Dermis blood vessel endothelial cell (primary cell): ENCODE results near the gene BACE1-AS. TPM values are rescaled to one million over a fixed set of nuclear protein-coding genes. Genes with fewer than 3 reads are reported as not detected.

Experiments
- DNase-seq: peaks from one replicate; pipeline ENCODE4 v3.0.0; 2010
- total RNA-seq: library from RNA; depleted of rRNA; stranded (reverse); fragments of >200 nt; gene quantifications from 2 replicates; pipeline ENCODE4 v1.2.3, GENCODE V29; 2014

BACE1-AS gene
- total RNA-seq, 1 donor from 2014 or later = 2.4 TPM

GRCh38 chr11:117327567-117328374 lies 36.6 kb downstream of the BACE1-AS start, which contains the start of gene CEP164:
TSS of gene CEP164 (plus strand) at chr11:117327854. CDS start at chr11:117338587, 10,733 bp downstream.
- peak; percentile 96 for DNase-seq

GRCh38 chr11:117328375-117329010 lies 37.3 kb downstream of the BACE1-AS start:
- peak; percentile 55 for DNase-seq

- no peak for DNase-seq
Observed at GRCh38 chr11:117332843-117333242, 41.7 kb downstream of the BACE1-AS start.

- no peak for DNase-seq
Observed at GRCh38 chr11:117333917-117334316, 42.8 kb downstream of the BACE1-AS start.

- DNase-seq = no peak
Observed at GRCh38 chr11:117334896-117335295, 43.8 kb downstream of the BACE1-AS start.

GRCh38 chr11:117335399-117335798 lies 44.3 kb downstream of the BACE1-AS start:
- DNase-seq = no peak

- DNase-seq = no peak
Observed at GRCh38 chr11:117337076-117337475, 45.9 kb downstream of the BACE1-AS start.

Other genes with a start within 250 kb of the BACE1-AS start
- gene SIK3, start 192.9 kb upstream of the BACE1-AS start, total RNA-seq = 12.9 and 16.7 TPM in 2 replicates
- 231 and 325 TPM in 2 replicates for gene PAFAH1B2, start 147.1 kb upstream of the BACE1-AS start, total RNA-seq
- 10.4 and 19.5 TPM in 2 replicates for gene SIDT2, start 112.6 kb upstream of the BACE1-AS start, total RNA-seq
- 11.4 and 31.3 TPM in 2 replicates for gene TAGLN, start 92.0 kb upstream of the BACE1-AS start, total RNA-seq
- gene PCSK7, start 59.3 kb upstream of the BACE1-AS start, total RNA-seq = 54.1 and 63.5 TPM in 2 replicates
- 10.6 and 12.3 TPM in 2 replicates for gene RNF214, start 58.7 kb upstream of the BACE1-AS start, total RNA-seq
- gene BACE1, start 24.9 kb downstream of the BACE1-AS start, total RNA-seq = 7.1 and 17.0 TPM in 2 replicates
- gene CEP164, start 36.5 kb downstream of the BACE1-AS start, total RNA-seq = 24.0 and 28.0 TPM in 2 replicates